Articular chondrocyte of knee joint (primary cell): ENCODE results near the gene KAT14. TPM values are rescaled to one million over a fixed set of nuclear protein-coding genes. Genes with fewer than 3 reads are reported as not detected.

ENCODE experiments used
- small RNA-seq: library from RNA; depleted of rRNA; stranded (forward); fragments of <200 nt; gene quantifications from one replicate; pipeline ENCODE3, GENCODE V24; 2012
- total RNA-seq: library from RNA; depleted of rRNA; stranded (reverse); fragments of >200 nt; gene quantifications from 2 replicates; pipeline ENCODE4 v1.2.3, GENCODE V29; 2012

Gene KAT14
- total RNA-seq = 15.8 and 18.2 TPM in 2 replicates

GRCh38 chr20:18137412-18138265 is at the start of gene KAT14, which contains the start of gene PET117:
Gene KAT14 (plus strand): TSS chr20:18137863. CDS start chr20:18142661, 4,798 bp downstream.
Gene PET117 (plus strand): TSS chr20:18137863. CDS start chr20:18137956, 93 bp downstream.

Small RNAs within 50 kb of the gene (small RNA-seq; reads per million reads assigned to genes)
- not detected for gene RF00019
- gene RNU7-137P = not detected

Other genes with a start within 250 kb of the KAT14 start
- gene SNX5, start 169.1 kb upstream of the KAT14 start, total RNA-seq = 157 and 165 TPM in 2 replicates
- 9.7 and 9.8 TPM in 2 replicates for gene MGME1, start 168.8 kb upstream of the KAT14 start, total RNA-seq
- not detected in 2 replicates for gene OVOL2, start 79.9 kb upstream of the KAT14 start, total RNA-seq
- gene PET117, start within 50 bp of the KAT14 start, total RNA-seq = 11.6 and 13.4 TPM in 2 replicates
- gene ZNF133, start 150.7 kb downstream of the KAT14 start, total RNA-seq = 13.1 and 20.5 TPM in 2 replicates